ENCODE data around the gene PTPN2. TPM values are rescaled to one million over a fixed set of nuclear protein-coding genes. Genes with fewer than 3 reads are reported as not detected.
"Not testable (repeated sequence)": the region's sequence is repeated elsewhere in the genome, so short reads cannot be mapped to it uniquely, and the experiment has no call there.

The PTPN2 gene
- total and polyA plus RNA-seq, 7 experiments from 2014 or later, result 55.8 to 92.2 (median 76.2) TPM

- H3K36me3 ChIP-seq (ENCODE audit: control insufficient read depth in 2 of 3, insufficient read depth in 3 of 3, low read length in 3 of 3); H3K9me3 ChIP-seq (ENCODE audit: control insufficient read depth in 2 of 3, low read length in 3 of 3); H3K36me3 Mint-ChIP-seq; H3K27ac ChIP-seq (ENCODE audit: low read depth, low read length); H3K4me3 ChIP-seq (ENCODE audit: low read length); H3K4me1 ChIP-seq (ENCODE audit: control insufficient read depth in 2 of 2, insufficient read depth in 2 of 2, low read length in 2 of 2); CTCF ChIA-PET; H3K27ac Mint-ChIP-seq; H3K9me3 Mint-ChIP-seq; H3K27me3 ChIP-seq (ENCODE audit: control insufficient read depth in 2 of 2, insufficient read depth in 2 of 2, low read length in 2 of 2); POLR2A ChIA-PET; DNase-seq: not testable (repeated sequence)
- Mint-ChIP-seq H3K27me3 (peaks cover 19 to 49% (median 23%) of the 10 kb centered on the region in 5 donors), H3K4me3 (peak overlapping the region in 9 of 10 donors; percentile 38 to 73 (median 63)), H3K4me1 (peaks cover 0 to 12% (median 5%) of the 10 kb centered on the region in 7 donors)
- intact Hi-C loops (cut with micrococcal nuclease), result loop anchor here in 1 of 2 donors (5.0 kb wide), 1 partner anchor 35 kb away; no protein-coding TSS in a partner anchor
- ATAC-seq, result peak; percentile 63
These were observed 12.8 kb upstream of the PTPN2 start for GRCh38 chr18:12896784-12897333.

GRCh38 chr18:12895626-12896025, 11.6 kb upstream of the PTPN2 start:
- H3K27ac Mint-ChIP-seq, result no peak overlapping the region
- H3K36me3 Mint-ChIP-seq, result no peaks in the 10 kb centered on the region
- DNase-seq (no peak), ATAC-seq (no peak)
- Histone ChIP-seq H3K4me3 (ENCODE audit: low read length) (no peak overlapping the region), H3K27ac (ENCODE audit: low read depth, low read length) (no peak overlapping the region), H3K4me1 (ENCODE audit: control insufficient read depth in 2 of 2, insufficient read depth in 2 of 2, low read length in 2 of 2) (no peaks in the 10 kb centered on the region), H3K27me3 (ENCODE audit: control insufficient read depth in 2 of 2, insufficient read depth in 2 of 2, low read length in 2 of 2) (peaks cover 0 to 5% of the 10 kb centered on the region in 2 donors), H3K36me3 (ENCODE audit: control insufficient read depth in 2 of 3, insufficient read depth in 3 of 3, low read length in 3 of 3) (no peaks in the 10 kb centered on the region), H3K9me3 (ENCODE audit: control insufficient read depth in 2 of 3, low read length in 3 of 3) (no peaks in the 10 kb centered on the region)
- ChIA-PET CTCF (interaction anchor here (1.0 kb wide), 2 partner anchors 39 to 168 kb away, joined by 4 to 5 read pairs; no protein-coding TSS in a partner anchor), POLR2A (no interaction called here)
- intact Hi-C loops (cut with micrococcal nuclease), result loop anchor here in 1 of 2 donors (5.0 kb wide), 1 partner anchor 37 kb away; no protein-coding TSS in a partner anchor
- peak overlapping the region in 1 of 10 donors; percentile 53 for H3K4me3 Mint-ChIP-seq
- peaks cover 19 to 45% (median 23%) of the 10 kb centered on the region in 5 donors for H3K27me3 Mint-ChIP-seq
- peaks cover 0 to 12% (median 5%) of the 10 kb centered on the region in 7 donors for H3K4me1 Mint-ChIP-seq
- H3K9me3 Mint-ChIP-seq, result no peaks in the 10 kb centered on the region

- Mint-ChIP-seq H3K9me3 (peaks cover 0 to 2% (median 0%) of the 10 kb centered on the region in 11 donors), H3K36me3 (peaks cover 0 to 3% (median 0%) of the 10 kb centered on the region in 5 donors), H3K27ac (peak overlapping the region in 1 of 9 donors; percentile 21), H3K27me3 (peaks cover 19 to 45% (median 23%) of the 10 kb centered on the region in 5 donors), H3K4me3 (no peak overlapping the region), H3K4me1 (peaks cover 0 to 16% (median 5%) of the 10 kb centered on the region in 7 donors)
- ChIA-PET CTCF (interaction anchor here (1.0 kb wide), 2 partner anchors 39 to 168 kb away, joined by 4 to 5 read pairs; no protein-coding TSS in a partner anchor), POLR2A (no interaction called here)
- intact Hi-C loops (cut with micrococcal nuclease), result loop anchor here in 1 of 2 donors (5.0 kb wide), 1 partner anchor 37 kb away; no protein-coding TSS in a partner anchor
- Histone ChIP-seq H3K9me3 (ENCODE audit: control insufficient read depth in 2 of 3, low read length in 3 of 3) (no peaks in the 10 kb centered on the region), H3K4me1 (ENCODE audit: control insufficient read depth in 2 of 2, insufficient read depth in 2 of 2, low read length in 2 of 2) (no peaks in the 10 kb centered on the region), H3K36me3 (ENCODE audit: control insufficient read depth in 2 of 3, insufficient read depth in 3 of 3, low read length in 3 of 3) (no peaks in the 10 kb centered on the region), H3K27ac (ENCODE audit: low read depth, low read length) (no peak overlapping the region), H3K27me3 (ENCODE audit: control insufficient read depth in 2 of 2, insufficient read depth in 2 of 2, low read length in 2 of 2) (peaks cover 0 to 5% of the 10 kb centered on the region in 2 donors), H3K4me3 (ENCODE audit: low read length) (no peak overlapping the region)
- ATAC-seq (no peak), DNase-seq (no peak)
These were observed 11.0 kb upstream of the PTPN2 start for GRCh38 chr18:12895014-12895413.

GRCh38 chr18:12891561-12891960, 7.5 kb upstream of the PTPN2 start:
- Mint-ChIP-seq H3K4me3 (no peak overlapping the region), H3K9me3 (peaks cover 0 to 2% (median 0%) of the 10 kb centered on the region in 11 donors), H3K27ac (no peak overlapping the region), H3K27me3 (peaks cover 14 to 24% (median 19%) of the 10 kb centered on the region in 5 donors), H3K4me1 (peaks cover 0 to 20% (median 8%) of the 10 kb centered on the region in 7 donors), H3K36me3 (peaks cover 0 to 7% (median 3%) of the 10 kb centered on the region in 5 donors)
- ChIA-PET POLR2A (interaction anchor here (0.8 to 1.3 kb wide), 2 partner anchors 9 to 56 kb away, joined by 3 read pairs; no protein-coding TSS in a partner anchor), CTCF (interaction anchor here (1.0 kb wide), 1 partner anchor 168 kb away, joined by 3 read pairs; no protein-coding TSS in a partner anchor)
- Histone ChIP-seq H3K27me3 (ENCODE audit: control insufficient read depth in 2 of 2, insufficient read depth in 2 of 2, low read length in 2 of 2) (peaks cover 0 to 5% of the 10 kb centered on the region in 2 donors), H3K4me3 (ENCODE audit: low read length) (no peak overlapping the region), H3K36me3 (ENCODE audit: control insufficient read depth in 2 of 3, insufficient read depth in 3 of 3, low read length in 3 of 3) (no peaks in the 10 kb centered on the region), H3K9me3 (ENCODE audit: control insufficient read depth in 2 of 3, low read length in 3 of 3) (no peaks in the 10 kb centered on the region), H3K27ac (ENCODE audit: low read depth, low read length) (no peak overlapping the region), H3K4me1 (ENCODE audit: control insufficient read depth in 2 of 2, insufficient read depth in 2 of 2, low read length in 2 of 2) (no peaks in the 10 kb centered on the region)
- intact Hi-C loops (cut with micrococcal nuclease), result loop anchor here in 1 of 2 donors (5.0 kb wide), 1 partner anchor 41 kb away; no protein-coding TSS in a partner anchor
- no peak for DNase-seq
- ATAC-seq, result no peak

- H3K27me3 Mint-ChIP-seq, result peaks cover 12 to 21% (median 17%) of the 10 kb centered on the region in 5 donors
- ATAC-seq, result no peak
These were observed 6.9 kb upstream of the PTPN2 start for GRCh38 chr18:12890964-12891363.

GRCh38 chr18:12886498-12887126, 2.6 kb upstream of the PTPN2 start:
- Histone ChIP-seq H3K27ac (ENCODE audit: low read depth, low read length) (peak overlapping the region; percentile 33), H3K4me3 (ENCODE audit: low read length) (no peak overlapping the region), H3K4me1 (ENCODE audit: control insufficient read depth in 2 of 2, insufficient read depth in 2 of 2, low read length in 2 of 2) (peaks cover 12 to 14% of the 10 kb centered on the region in 2 donors), H3K36me3 (ENCODE audit: control insufficient read depth in 2 of 3, insufficient read depth in 3 of 3, low read length in 3 of 3) (no peaks in the 10 kb centered on the region), H3K9me3 (ENCODE audit: control insufficient read depth in 2 of 3, low read length in 3 of 3) (no peaks in the 10 kb centered on the region), H3K27me3 (ENCODE audit: control insufficient read depth in 2 of 2, insufficient read depth in 2 of 2, low read length in 2 of 2) (no peaks in the 10 kb centered on the region)
- intact Hi-C loops (cut with micrococcal nuclease), result loop anchor here (10.0 kb wide), 2 partner anchors 838 to 982 kb away; partner anchors contain the start of genes FAM210A (in 1 of the 2), MPPE1 (in 1 of the 2) and RNMT (in 1 of the 2)
- Mint-ChIP-seq H3K4me3 (no peak overlapping the region), H3K36me3 (peaks cover 0 to 7% (median 3%) of the 10 kb centered on the region in 5 donors), H3K9me3 (peaks cover 0 to 5% (median 0%) of the 10 kb centered on the region in 11 donors), H3K27me3 (no peaks in the 10 kb centered on the region), H3K4me1 (peaks cover 15 to 44% (median 32%) of the 10 kb centered on the region in 7 donors), H3K27ac (peak overlapping the region in 8 of 9 donors; percentile 22 to 93 (median 66))
- DNase-seq (no peak), ATAC-seq (no peak)
- ChIA-PET POLR2A (interaction anchor here (0.6 to 0.9 kb wide), 3 partner anchors 43 to 619 kb away, joined by 3 read pairs; partner anchors contain the start of gene CEP192), CTCF (interaction anchor here (0.5 kb wide), 1 partner anchor 48 kb away, joined by 3 read pairs; no protein-coding TSS in a partner anchor)

More at GRCh38 chr18:12890964-12891363, 6.9 kb upstream of the PTPN2 start:
- Histone ChIP-seq H3K9me3 (ENCODE audit: control insufficient read depth in 2 of 3, low read length in 3 of 3) (no peaks in the 10 kb centered on the region), H3K27ac (ENCODE audit: low read depth, low read length) (no peak overlapping the region), H3K4me1 (ENCODE audit: control insufficient read depth in 2 of 2, insufficient read depth in 2 of 2, low read length in 2 of 2) (no peaks in the 10 kb centered on the region), H3K4me3 (ENCODE audit: low read length) (no peak overlapping the region), H3K27me3 (ENCODE audit: control insufficient read depth in 2 of 2, insufficient read depth in 2 of 2, low read length in 2 of 2) (peaks cover 0 to 5% of the 10 kb centered on the region in 2 donors), H3K36me3 (ENCODE audit: control insufficient read depth in 2 of 3, insufficient read depth in 3 of 3, low read length in 3 of 3) (no peaks in the 10 kb centered on the region)
- Mint-ChIP-seq H3K4me3 (no peak overlapping the region), H3K9me3 (peaks cover 0 to 2% (median 0%) of the 10 kb centered on the region in 11 donors), H3K27ac (no peak overlapping the region), H3K4me1 (peaks cover 0 to 24% (median 9%) of the 10 kb centered on the region in 7 donors), H3K36me3 (peaks cover 0 to 7% (median 3%) of the 10 kb centered on the region in 5 donors)
- intact Hi-C loops (cut with micrococcal nuclease), result loop anchor here in 1 of 2 donors (5.0 kb wide), 1 partner anchor 41 kb away; no protein-coding TSS in a partner anchor
- ChIA-PET CTCF (interaction anchor here (1.0 kb wide), 1 partner anchor 168 kb away, joined by 3 read pairs; no protein-coding TSS in a partner anchor), POLR2A (interaction anchor here (0.8 to 1.3 kb wide), 2 partner anchors 8 to 56 kb away, joined by 3 read pairs; no protein-coding TSS in a partner anchor)
- no peak for DNase-seq

Data from naive thymus-derived CD4-positive, alpha-beta T cell (primary cell).